Measurements from ENCODE around the gene PER1.

PER1 gene

DNA sequence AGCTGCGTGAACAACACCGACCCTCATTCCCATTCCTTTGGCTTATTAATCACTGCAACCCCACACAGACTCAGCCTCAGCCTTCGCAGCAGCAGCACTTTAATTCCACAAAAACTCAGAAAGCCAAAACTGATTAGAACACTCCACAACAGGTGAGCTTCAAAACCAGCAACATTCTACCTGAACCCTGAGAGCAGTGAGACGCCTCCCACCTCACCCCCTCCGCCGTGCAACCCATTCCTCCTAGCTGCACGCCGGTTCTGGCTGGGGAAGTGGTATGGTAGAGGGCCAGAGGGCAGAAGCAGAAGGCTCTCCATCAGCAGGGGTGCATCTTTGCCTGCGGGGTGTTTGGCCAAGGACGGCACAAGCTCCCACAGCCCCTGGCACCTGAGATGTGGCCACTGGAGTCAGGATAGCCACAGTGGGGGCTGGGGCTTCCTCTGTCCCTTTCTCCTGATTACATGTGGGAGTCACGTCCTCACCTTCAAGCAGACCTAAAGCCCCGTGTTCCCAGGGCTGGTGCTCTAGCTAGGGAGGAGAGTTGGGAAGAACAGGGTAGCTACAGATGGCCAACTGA is 36.1 kb upstream of the PER1 start:
- Histone ChIP-seq H3F3A (ENCODE audit: low read depth) (peaks cover 22% of the 10 kb centered on the region), H4K20me1 (ENCODE audit: insufficient read depth, low read length, poor library complexity, severe bottlenecking) (peaks cover 5% of the 10 kb centered on the region), H3K4me2 (ENCODE audit: low read depth, low read length, poor library complexity, severe bottlenecking) (peak overlapping the region; percentile 99), H3K27me3 (ENCODE audit: insufficient read depth, low read length, poor library complexity, severe bottlenecking) (no peaks in the 10 kb centered on the region), H3K9me2 (replicated peaks; ENCODE audit: low read depth, low read length) (no peaks in the 10 kb centered on the region), H3K9me3 (ENCODE audit: insufficient read depth, low read depth, low read length) (no peaks in the 10 kb centered on the region), H3K36me3 (ENCODE audit: insufficient read depth, low read length) (no peaks in the 10 kb centered on the region), H3K4me3 (ENCODE audit: low read length, poor library complexity, severe bottlenecking) (peak overlapping the region; percentile 84), H2AFZ (ENCODE audit: low read length) (no peak overlapping the region), H3K79me2 (ENCODE audit: insufficient read depth, low read length) (peaks cover 13% of the 10 kb centered on the region; the same call in 1 of the 2 replicates), H3K9ac (ENCODE audit: low read depth, low read length, poor library complexity, severe bottlenecking) (peak overlapping the region; percentile 87), H3K4me1 (ENCODE audit: insufficient read depth, low read length, poor library complexity, severe bottlenecking) (peaks cover 38% of the 10 kb centered on the region)
- no peak for TF ChIP-seq EZH2phosphoT487 (IDR thresholded peaks at IDR 0.05; ENCODE audit: borderline replicate concordance)
- TF ChIP-seq, protein P1, sequence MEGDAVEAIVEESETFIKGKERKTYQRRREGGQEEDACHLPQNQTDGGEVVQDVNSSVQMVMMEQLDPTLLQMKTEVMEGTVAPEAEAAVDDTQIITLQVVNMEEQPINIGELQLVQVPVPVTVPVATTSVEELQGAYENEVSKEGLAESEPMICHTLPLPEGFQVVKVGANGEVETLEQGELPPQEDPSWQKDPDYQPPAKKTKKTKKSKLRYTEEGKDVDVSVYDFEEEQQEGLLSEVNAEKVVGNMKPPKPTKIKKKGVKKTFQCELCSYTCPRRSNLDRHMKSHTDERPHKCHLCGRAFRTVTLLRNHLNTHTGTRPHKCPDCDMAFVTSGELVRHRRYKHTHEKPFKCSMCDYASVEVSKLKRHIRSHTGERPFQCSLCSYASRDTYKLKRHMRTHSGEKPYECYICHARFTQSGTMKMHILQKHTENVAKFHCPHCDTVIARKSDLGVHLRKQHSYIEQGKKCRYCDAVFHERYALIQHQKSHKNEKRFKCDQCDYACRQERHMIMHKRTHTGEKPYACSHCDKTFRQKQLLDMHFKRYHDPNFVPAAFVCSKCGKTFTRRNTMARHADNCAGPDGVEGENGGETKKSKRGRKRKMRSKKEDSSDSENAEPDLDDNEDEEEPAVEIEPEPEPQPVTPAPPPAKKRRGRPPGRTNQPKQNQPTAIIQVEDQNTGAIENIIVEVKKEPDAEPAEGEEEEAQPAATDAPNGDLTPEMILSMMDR (conservative IDR thresholded peaks at IDR 0.05; ENCODE audit: low read length), result no peak

DNA sequence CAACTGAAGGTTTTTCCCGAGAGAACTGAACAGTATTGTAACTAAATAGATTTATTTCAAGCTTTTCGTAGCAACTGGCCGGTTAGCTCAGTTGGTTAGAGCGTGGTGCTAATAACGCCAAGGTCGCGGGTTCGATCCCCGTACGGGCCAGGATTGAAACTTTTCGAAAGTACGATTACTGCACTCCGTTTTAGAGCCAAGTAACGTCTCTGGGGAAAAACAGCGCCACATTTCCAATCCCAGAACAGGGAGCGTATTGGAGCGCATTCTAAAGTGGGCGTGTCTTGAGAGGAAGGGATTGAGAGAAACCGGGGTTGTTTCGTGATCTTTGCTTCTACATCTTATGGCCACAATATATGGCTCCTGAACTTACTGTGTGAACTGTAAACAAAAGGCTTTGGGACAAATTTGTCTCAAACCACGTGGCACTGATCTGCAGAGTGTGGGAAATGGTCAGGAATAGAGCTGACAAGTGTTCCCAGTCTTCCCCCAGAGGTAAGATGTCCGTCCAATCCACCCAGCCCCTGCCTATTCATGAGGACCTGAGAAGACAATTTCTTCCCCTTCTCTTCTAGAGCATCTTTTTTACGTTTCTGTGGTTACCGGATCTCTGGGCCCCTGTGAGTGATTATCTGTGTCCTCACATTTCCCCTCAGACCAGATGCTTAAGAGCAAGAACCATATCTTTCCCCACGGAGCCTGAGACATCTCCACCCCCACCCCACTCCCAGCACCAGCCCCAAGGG is 35.5 kb upstream of the PER1 start:
- TF ChIP-seq EZH2phosphoT487 (IDR thresholded peaks at IDR 0.05; ENCODE audit: borderline replicate concordance), result no peak
- TF ChIP-seq, protein P1 (conservative IDR thresholded peaks at IDR 0.05; ENCODE audit: low read length), result no peak
- Histone ChIP-seq H3K4me2 (ENCODE audit: low read depth, low read length, poor library complexity, severe bottlenecking) (peak overlapping the region; percentile 99), H2AFZ (ENCODE audit: low read length) (no peak overlapping the region; the same call in 1 of the 2 replicates), H3K4me1 (ENCODE audit: insufficient read depth, low read length, poor library complexity, severe bottlenecking) (peaks cover 37% of the 10 kb centered on the region), H3K27me3 (ENCODE audit: insufficient read depth, low read length, poor library complexity, severe bottlenecking) (no peaks in the 10 kb centered on the region), H3K36me3 (ENCODE audit: insufficient read depth, low read length) (no peaks in the 10 kb centered on the region), H3K4me3 (ENCODE audit: low read length, poor library complexity, severe bottlenecking) (peak overlapping the region; percentile 84), H3K79me2 (ENCODE audit: insufficient read depth, low read length) (peaks cover 13% of the 10 kb centered on the region; the same call in 1 of the 2 replicates), H3F3A (ENCODE audit: low read depth) (peaks cover 22% of the 10 kb centered on the region), H3K9me3 (ENCODE audit: insufficient read depth, low read depth, low read length) (no peaks in the 10 kb centered on the region), H4K20me1 (ENCODE audit: insufficient read depth, low read length, poor library complexity, severe bottlenecking) (peaks cover 5% of the 10 kb centered on the region), H3K9me2 (replicated peaks; ENCODE audit: low read depth, low read length) (no peaks in the 10 kb centered on the region), H3K9ac (ENCODE audit: low read depth, low read length, poor library complexity, severe bottlenecking) (peak overlapping the region; percentile 87)

DNA sequence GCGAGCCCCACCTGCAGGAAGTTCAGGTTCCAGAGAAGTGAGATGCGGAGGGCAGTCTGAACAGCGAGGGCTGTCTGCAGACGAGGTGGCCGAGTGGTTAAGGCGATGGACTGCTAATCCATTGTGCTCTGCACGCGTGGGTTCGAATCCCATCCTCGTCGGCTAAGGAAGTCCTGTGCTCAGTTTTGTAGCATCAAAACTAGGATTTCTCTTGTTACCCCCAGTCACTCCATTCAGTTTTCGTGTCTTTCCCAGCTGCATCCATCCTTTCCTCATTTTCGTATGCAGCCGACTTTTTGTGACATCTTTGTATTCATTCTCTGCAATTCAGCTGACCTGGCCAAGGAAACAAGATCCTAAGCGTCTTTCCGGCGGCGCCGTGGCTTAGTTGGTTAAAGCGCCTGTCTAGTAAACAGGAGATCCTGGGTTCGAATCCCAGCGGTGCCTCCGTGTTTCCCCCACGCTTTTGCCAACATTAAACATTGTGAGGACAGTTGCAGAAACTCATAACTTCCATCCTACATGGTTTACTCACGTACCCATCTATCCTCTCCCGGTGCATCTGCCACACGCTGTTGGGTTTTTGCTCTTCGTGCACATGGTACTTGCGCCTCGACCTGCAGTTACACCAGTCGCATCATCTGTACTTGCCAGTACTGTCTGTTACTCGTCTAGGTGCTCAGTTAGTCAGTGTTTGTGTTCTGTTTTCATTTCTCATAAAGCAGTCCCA is 34.7 kb upstream of the PER1 start:
- no peaks in the 10 kb centered on the region for H3K27me3 ChIP-seq (ENCODE audit: insufficient read depth, low read length, poor library complexity, severe bottlenecking)
- no peaks in the 10 kb centered on the region for H3K36me3 ChIP-seq (ENCODE audit: insufficient read depth, low read length)
- H3K79me2 ChIP-seq (ENCODE audit: insufficient read depth, low read length), result peaks cover 13% of the 10 kb centered on the region; the same call in 1 of the 2 replicates
- H3F3A ChIP-seq (ENCODE audit: low read depth), result peaks cover 22% of the 10 kb centered on the region
- no peaks in the 10 kb centered on the region for H3K9me2 ChIP-seq (replicated peaks; ENCODE audit: low read depth, low read length)
- peaks cover 32% of the 10 kb centered on the region for H3K4me1 ChIP-seq (ENCODE audit: insufficient read depth, low read length, poor library complexity, severe bottlenecking)
- H3K9ac ChIP-seq (ENCODE audit: low read depth, low read length, poor library complexity, severe bottlenecking), result peak overlapping the region; percentile 87
- H2AFZ ChIP-seq (ENCODE audit: low read length), result peak overlapping the region; percentile 89
- peaks cover 5% of the 10 kb centered on the region for H4K20me1 ChIP-seq (ENCODE audit: insufficient read depth, low read length, poor library complexity, severe bottlenecking)
- H3K9me3 ChIP-seq (ENCODE audit: insufficient read depth, low read depth, low read length), result no peaks in the 10 kb centered on the region
- peak overlapping the region; percentile 99 for H3K4me2 ChIP-seq (ENCODE audit: low read depth, low read length, poor library complexity, severe bottlenecking)
- peak overlapping the region; percentile 84 for H3K4me3 ChIP-seq (ENCODE audit: low read length, poor library complexity, severe bottlenecking)
- no peak for TF ChIP-seq EZH2phosphoT487 (IDR thresholded peaks at IDR 0.05; ENCODE audit: borderline replicate concordance)
- TF ChIP-seq, protein P1 (conservative IDR thresholded peaks at IDR 0.05; ENCODE audit: low read length), result no peak; the same call in 1 of the 2 replicates

Data from Loucy (cell line).